ENCODE measurements around the gene CACUL1.

GRCh38 chr10:118635674-118636402 lies 118.9 kb downstream of the CACUL1 start:
- TF ChIP-seq CTCF (conservative IDR thresholded peaks at IDR 0.05; ENCODE audit: low read depth, low read length), result no peak
- TF ChIP-seq EZH2 (IDR thresholded peaks at IDR 0.05; ENCODE audit: borderline replicate concordance, low read depth, low read length, poor library complexity, severe bottlenecking), result no peak

All from A673 (cell line).